Measurements from ENCODE around the gene DLEC1. TPM values are rescaled to one million over a fixed set of nuclear protein-coding genes. Genes with fewer than 3 reads are reported as not detected.

Gene DLEC1
- total and polyA plus RNA-seq, 2 experiments from 2014 or later: 0.31 to 0.66 TPM

DNA sequence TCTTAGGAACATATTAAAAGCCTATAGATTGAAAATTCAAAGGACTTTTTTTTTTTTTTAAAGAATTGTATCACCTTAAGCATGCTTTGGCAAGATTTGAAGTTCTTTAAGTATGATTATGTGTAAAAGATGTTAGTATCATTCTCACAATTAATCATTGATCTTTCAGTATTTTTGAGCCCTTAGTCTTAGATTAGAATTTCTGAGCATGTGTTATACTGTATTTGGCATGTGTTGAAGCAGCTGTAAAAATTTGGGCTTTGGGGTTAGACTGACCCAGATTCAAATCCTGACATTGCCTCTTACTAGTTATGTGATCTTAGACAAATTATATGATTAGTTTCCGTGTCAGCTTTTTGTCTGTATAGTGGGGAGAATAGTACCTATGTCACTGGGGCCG, 132.6 kb downstream of the DLEC1 start:
- peaks cover 100% of the 10 kb centered on the region for H3K79me2 ChIP-seq (replicated peaks; ENCODE audit: insufficient read depth)
- Mint-ChIP-seq H3K36me3 (ENCODE audit: low read depth) (no peaks in the 10 kb centered on the region), H3K27ac (no peak overlapping the region), H3K27me3 (ENCODE audit: insufficient read depth, low read depth, poor library complexity) (peaks cover 7% of the 10 kb centered on the region), H3K9me3 (no peaks in the 10 kb centered on the region), H3K4me1 (peaks cover 37% of the 10 kb centered on the region), H3K4me3 (no peak overlapping the region)
- H3K4me2 ChIP-seq: no peak overlapping the region
- H3K36me3 ChIP-seq (ENCODE audit: insufficient read depth): no peaks in the 10 kb centered on the region
- H2AFZ ChIP-seq: no peak overlapping the region
- DNase-seq (ENCODE audit: low spot score): no peak
- no peaks in the 10 kb centered on the region for H3K27me3 ChIP-seq (ENCODE audit: insufficient read depth)
- H4K20me1 ChIP-seq (replicated peaks; ENCODE audit: insufficient read depth): peaks cover 77% of the 10 kb centered on the region
- peaks cover 28% of the 10 kb centered on the region for H3K4me1 ChIP-seq (ENCODE audit: insufficient read depth)
- no peaks in the 10 kb centered on the region for H3K9me2 ChIP-seq (ENCODE audit: insufficient read depth)
- H3K4me3 ChIP-seq: no peak overlapping the region
- no peak for ATAC-seq
- no peak overlapping the region for H3K27ac ChIP-seq (ENCODE audit: low read depth)
- TF ChIP-seq NANOG (IDR thresholded peaks at IDR 0.05; ENCODE audit: borderline replicate concordance) (no peak), ETS1 (IDR thresholded peaks at IDR 0.05) (no peak), ZNF462 (CRISPR knock-in tag; IDR thresholded peaks at IDR 0.05) (no peak), EZH2phosphoT487 (IDR thresholded peaks at IDR 0.05; ENCODE audit: unreplicated experiment) (no peak), ZNF114 (CRISPR knock-in tag; IDR thresholded peaks at IDR 0.05) (no peak), CREB1 (CRISPR knock-in tag; IDR thresholded peaks at IDR 0.05; ENCODE audit: low read depth) (no peak), EZH2 (IDR thresholded peaks at IDR 0.05; ENCODE audit: low read depth, unreplicated experiment) (no peak), ZNF331 (CRISPR knock-in tag; IDR thresholded peaks at IDR 0.05; ENCODE audit: low read depth) (no peak), POLR2AphosphoS5 (IDR thresholded peaks at IDR 0.05; ENCODE audit: low read depth) (no peak), JUNB (IDR thresholded peaks at IDR 0.05; ENCODE audit: unreplicated experiment) (no peak), STAT1 (IDR thresholded peaks at IDR 0.05; ENCODE audit: unreplicated experiment) (no peak)
- TF ChIP-seq, protein P1, sequence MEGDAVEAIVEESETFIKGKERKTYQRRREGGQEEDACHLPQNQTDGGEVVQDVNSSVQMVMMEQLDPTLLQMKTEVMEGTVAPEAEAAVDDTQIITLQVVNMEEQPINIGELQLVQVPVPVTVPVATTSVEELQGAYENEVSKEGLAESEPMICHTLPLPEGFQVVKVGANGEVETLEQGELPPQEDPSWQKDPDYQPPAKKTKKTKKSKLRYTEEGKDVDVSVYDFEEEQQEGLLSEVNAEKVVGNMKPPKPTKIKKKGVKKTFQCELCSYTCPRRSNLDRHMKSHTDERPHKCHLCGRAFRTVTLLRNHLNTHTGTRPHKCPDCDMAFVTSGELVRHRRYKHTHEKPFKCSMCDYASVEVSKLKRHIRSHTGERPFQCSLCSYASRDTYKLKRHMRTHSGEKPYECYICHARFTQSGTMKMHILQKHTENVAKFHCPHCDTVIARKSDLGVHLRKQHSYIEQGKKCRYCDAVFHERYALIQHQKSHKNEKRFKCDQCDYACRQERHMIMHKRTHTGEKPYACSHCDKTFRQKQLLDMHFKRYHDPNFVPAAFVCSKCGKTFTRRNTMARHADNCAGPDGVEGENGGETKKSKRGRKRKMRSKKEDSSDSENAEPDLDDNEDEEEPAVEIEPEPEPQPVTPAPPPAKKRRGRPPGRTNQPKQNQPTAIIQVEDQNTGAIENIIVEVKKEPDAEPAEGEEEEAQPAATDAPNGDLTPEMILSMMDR (conservative IDR thresholded peaks at IDR 0.05; ENCODE audit: low read depth in 2 of 2): no peak
- TF ChIP-seq, protein P2, sequence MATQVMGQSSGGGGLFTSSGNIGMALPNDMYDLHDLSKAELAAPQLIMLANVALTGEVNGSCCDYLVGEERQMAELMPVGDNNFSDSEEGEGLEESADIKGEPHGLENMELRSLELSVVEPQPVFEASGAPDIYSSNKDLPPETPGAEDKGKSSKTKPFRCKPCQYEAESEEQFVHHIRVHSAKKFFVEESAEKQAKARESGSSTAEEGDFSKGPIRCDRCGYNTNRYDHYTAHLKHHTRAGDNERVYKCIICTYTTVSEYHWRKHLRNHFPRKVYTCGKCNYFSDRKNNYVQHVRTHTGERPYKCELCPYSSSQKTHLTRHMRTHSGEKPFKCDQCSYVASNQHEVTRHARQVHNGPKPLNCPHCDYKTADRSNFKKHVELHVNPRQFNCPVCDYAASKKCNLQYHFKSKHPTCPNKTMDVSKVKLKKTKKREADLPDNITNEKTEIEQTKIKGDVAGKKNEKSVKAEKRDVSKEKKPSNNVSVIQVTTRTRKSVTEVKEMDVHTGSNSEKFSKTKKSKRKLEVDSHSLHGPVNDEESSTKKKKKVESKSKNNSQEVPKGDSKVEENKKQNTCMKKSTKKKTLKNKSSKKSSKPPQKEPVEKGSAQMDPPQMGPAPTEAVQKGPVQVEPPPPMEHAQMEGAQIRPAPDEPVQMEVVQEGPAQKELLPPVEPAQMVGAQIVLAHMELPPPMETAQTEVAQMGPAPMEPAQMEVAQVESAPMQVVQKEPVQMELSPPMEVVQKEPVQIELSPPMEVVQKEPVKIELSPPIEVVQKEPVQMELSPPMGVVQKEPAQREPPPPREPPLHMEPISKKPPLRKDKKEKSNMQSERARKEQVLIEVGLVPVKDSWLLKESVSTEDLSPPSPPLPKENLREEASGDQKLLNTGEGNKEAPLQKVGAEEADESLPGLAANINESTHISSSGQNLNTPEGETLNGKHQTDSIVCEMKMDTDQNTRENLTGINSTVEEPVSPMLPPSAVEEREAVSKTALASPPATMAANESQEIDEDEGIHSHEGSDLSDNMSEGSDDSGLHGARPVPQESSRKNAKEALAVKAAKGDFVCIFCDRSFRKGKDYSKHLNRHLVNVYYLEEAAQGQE (IDR thresholded peaks at IDR 0.05; ENCODE audit: unreplicated experiment): no peak
- no peaks in the 10 kb centered on the region for H3F3A ChIP-seq (replicated peaks; ENCODE audit: low read depth)

Data from GM23338 (cell line).